Measurements from ENCODE around the gene CAMLG.
"Not testable (repeated sequence)": the region's sequence is repeated elsewhere in the genome, so short reads cannot be mapped to it uniquely, and the experiment has no call there.

CAMLG gene

GRCh38 chr5:134738133-134738962 is at the start of gene CAMLG:
Gene CAMLG, plus strand, starts transcription at chr5:134738548. Its CDS starts 73 bp downstream, at chr5:134738621.
- H3K9me3 ChIP-seq (ENCODE audit: insufficient read depth, low read length) = no peaks in the 10 kb centered on the region
- H3K9ac ChIP-seq (ENCODE audit: low read length) = peak within 1 kb of the TSS; percentile 89
- H3K4me3 ChIP-seq (ENCODE audit: low read length) = peak within 1 kb of the TSS; percentile 99
- H3K27me3 ChIP-seq (ENCODE audit: low read depth, low read length) = no peaks in the 10 kb centered on the region
- H3K79me2 ChIP-seq (ENCODE audit: low read length) = peaks cover 24% of the 10 kb centered on the region
- no peaks in the 10 kb centered on the region for H4K20me1 ChIP-seq (ENCODE audit: insufficient read depth, low read length)
- peaks cover 8% of the 10 kb centered on the region for H3K36me3 ChIP-seq (replicated peaks; ENCODE audit: low read depth, low read length)
- H3K4me2 ChIP-seq (ENCODE audit: low read length) = peak within 1 kb of the TSS; percentile 100
- peak within 1 kb of the TSS; percentile 69 for H2AFZ ChIP-seq (ENCODE audit: low read depth, low read length)
- peaks cover 23% of the 10 kb centered on the region for H3K4me1 ChIP-seq (ENCODE audit: low read length)
- peak within 1 kb of the TSS; percentile 6; the same call in 1 of the 2 replicates for H3K27ac ChIP-seq (ENCODE audit: low read length)
- TF ChIP-seq CTCF (IDR thresholded peaks at IDR 0.05; ENCODE audit: low read depth, low read length) = peak; percentile 51
- TF ChIP-seq EZH2phosphoT487 (IDR thresholded peaks at IDR 0.05; ENCODE audit: low read depth) = no peak

- H3K9me3 ChIP-seq (ENCODE audit: insufficient read depth, low read length); H3K79me2 ChIP-seq (ENCODE audit: low read length); H2AFZ ChIP-seq (ENCODE audit: low read depth, low read length); H3K27me3 ChIP-seq (ENCODE audit: low read depth, low read length); H3K4me3 ChIP-seq (ENCODE audit: low read length); H3K9ac ChIP-seq (ENCODE audit: low read length); H4K20me1 ChIP-seq (ENCODE audit: insufficient read depth, low read length); H3K4me1 ChIP-seq (ENCODE audit: low read length); H3K27ac ChIP-seq (ENCODE audit: low read length); H3K4me2 ChIP-seq (ENCODE audit: low read length): not testable (repeated sequence)
- peaks cover 41% of the 10 kb centered on the region for H3K36me3 ChIP-seq (replicated peaks; ENCODE audit: low read depth, low read length)
Measured at GRCh38 chr5:134690144-134690543, 48.2 kb upstream of the CAMLG start.

GRCh38 chr5:134692722-134693121 is 45.6 kb upstream of the CAMLG start:
- TF ChIP-seq CTCF (IDR thresholded peaks at IDR 0.05; ENCODE audit: low read depth, low read length) (no peak), EZH2phosphoT487 (IDR thresholded peaks at IDR 0.05; ENCODE audit: low read depth) (no peak)
- Histone ChIP-seq H3K4me3 (ENCODE audit: low read length) (no peak overlapping the region), H3K27ac (ENCODE audit: low read length) (no peak overlapping the region), H3K79me2 (ENCODE audit: low read length) (no peaks in the 10 kb centered on the region), H3K4me2 (ENCODE audit: low read length) (no peak overlapping the region), H4K20me1 (ENCODE audit: insufficient read depth, low read length) (no peaks in the 10 kb centered on the region), H3K9ac (ENCODE audit: low read length) (no peak overlapping the region), H2AFZ (ENCODE audit: low read depth, low read length) (no peak overlapping the region), H3K27me3 (ENCODE audit: low read depth, low read length) (no peaks in the 10 kb centered on the region), H3K36me3 (replicated peaks; ENCODE audit: low read depth, low read length) (peaks cover 33% of the 10 kb centered on the region), H3K9me3 (ENCODE audit: insufficient read depth, low read length) (no peaks in the 10 kb centered on the region), H3K4me1 (ENCODE audit: low read length) (no peaks in the 10 kb centered on the region)

GRCh38 chr5:134708301-134708700 is 30.0 kb upstream of the CAMLG start:
- no peaks in the 10 kb centered on the region for H3K79me2 ChIP-seq (ENCODE audit: low read length)
- no peak overlapping the region for H3K4me3 ChIP-seq (ENCODE audit: low read length)
- H3K27me3 ChIP-seq (ENCODE audit: low read depth, low read length) = no peaks in the 10 kb centered on the region
- H3K27ac ChIP-seq (ENCODE audit: low read length) = no peak overlapping the region
- H3K9me3 ChIP-seq (ENCODE audit: insufficient read depth, low read length) = no peaks in the 10 kb centered on the region
- H3K9ac ChIP-seq (ENCODE audit: low read length) = no peak overlapping the region
- no peaks in the 10 kb centered on the region for H3K4me1 ChIP-seq (ENCODE audit: low read length)
- no peaks in the 10 kb centered on the region for H4K20me1 ChIP-seq (ENCODE audit: insufficient read depth, low read length)
- no peak overlapping the region for H2AFZ ChIP-seq (ENCODE audit: low read depth, low read length)
- TF ChIP-seq CTCF (IDR thresholded peaks at IDR 0.05; ENCODE audit: low read depth, low read length) = no peak
- TF ChIP-seq EZH2phosphoT487 (IDR thresholded peaks at IDR 0.05; ENCODE audit: low read depth) = no peak
- peaks cover 16% of the 10 kb centered on the region for H3K36me3 ChIP-seq (replicated peaks; ENCODE audit: low read depth, low read length)
- H3K4me2 ChIP-seq (ENCODE audit: low read length) = no peak overlapping the region
